Transverse colon (tissue), 4 donors: ENCODE data around the gene SPAST. TPM values are rescaled to one million over a fixed set of nuclear protein-coding genes. Genes with fewer than 3 reads are reported as not detected.
A peak's percentile ranks its signal among the peaks of the same experiment; 100 is the strongest.

Experiments
- DNase-seq: peaks from one replicate; pipeline ENCODE4 v3.0.0-alpha.2; 2019
- H3K27ac ChIP-seq, 4 donors: fragments of 200-600 bp; sonication (generic); 2 replicates each; pipeline ENCODE4 v1.5.1; 2016 to 2018; ENCODE audit warnings: inconsistent platforms in 4 of 4
- H3K27me3 ChIP-seq: fragments of 200-600 bp; sonication (generic); 2 replicates; pipeline ENCODE4 v1.5.1; 2017; ENCODE audit warnings: inconsistent platforms
- H3K36me3 ChIP-seq, 4 donors: fragments of 200-600 bp; sonication (generic); 2 replicates each; pipeline ENCODE4 v1.5.1; 2017 to 2019; ENCODE audit warnings: inconsistent platforms in 4 of 4
- H3K4me1 ChIP-seq, 4 donors: fragments of 200-600 bp; sonication (generic); 2 replicates each; pipeline ENCODE4 v1.5.1; 2017 to 2020; ENCODE audit warnings: inconsistent platforms in 4 of 4
- H3K4me3 ChIP-seq, 4 donors: fragments of 200-600 bp; sonication (generic); 1 replicate in 1 of 4; 2 replicates in 3 of 4; pipeline versions ENCODE4 v1.5.1 to v1.6.1; 2017 to 2019; ENCODE audit warnings: inconsistent platforms in 4 of 4
- H3K9me3 ChIP-seq, 2 donors: fragments of 200-600 bp; sonication (generic); 2 replicates each; pipeline ENCODE4 v1.5.1; 2017 to 2019; ENCODE audit warnings: inconsistent platforms in 2 of 2
- CTCF ChIP-seq, 5 experiments: fragments of 200-600 bp in 3 of 5; fragments of 450-650 bp in 2 of 5; sonication (generic) in 3 of 5; IDR thresholded peaks; 1 replicate in 2 of 5; 2 replicates in 3 of 5; pipeline ENCODE4 v1.5.1; 2016 to 2017; ENCODE audit warnings: antibody characterized with exemption in 5 of 5, inconsistent platforms in 3 of 5, mild to moderate bottlenecking in 2 of 5, moderate library complexity in 1 of 5
- EP300 ChIP-seq: sonication (generic); formaldehyde crosslinking; IDR thresholded peaks from one replicate; pipeline ENCODE4 v1.6.1; 2017; ENCODE audit warnings: antibody characterized with exemption, low read depth
- POLR2A ChIP-seq: fragments of 450-650 bp; IDR thresholded peaks from one replicate; pipeline ENCODE4 v1.6.1; 2016; ENCODE audit warnings: antibody characterized with exemption, mild to moderate bottlenecking, moderate library complexity
- POLR2AphosphoS5 ChIP-seq, 3 donors: sonication (generic); formaldehyde crosslinking; IDR thresholded peaks; one replicate each; pipeline ENCODE4 v1.6.1; 2016; ENCODE audit warnings: antibody characterized with exemption in 3 of 3
- WGBS, 2 donors: methylation state at CpG; one replicate each; pipeline ENCODE4 v1.1.5; 2018; ENCODE audit warnings: low coverage in 1 of 2; 5-methylcytosine and 5-hydroxymethylcytosine counted together
- in situ Hi-C, 4 donors: fragments of 200-750 bp; cut with MboI; loops; one replicate each; pipeline versions ENCODE4 v1.15.0 to v1.15.1; 2017; ENCODE audit warnings: low sequenced_read_pairs in 3 of 4, low pct_ligation_motif_present in 1 of 4, low pct_unique_long_range_greater_than_20kb in 1 of 4
- intact Hi-C: fragments of 100-400 bp; cut with DNase I; formaldehyde crosslinking; loops from one replicate; pipeline ENCODE4 v1.15.1; 2023; ENCODE audit warnings: low total_unique reads
- total RNA-seq, 4 donors: library from RNA; depleted of rRNA; stranded (reverse); fragments of >200 nt; gene quantifications; one replicate each; pipeline ENCODE4 v1.1.0, GENCODE V29; 2016

Gene SPAST
- total RNA-seq, 4 donors from 2014 or later, result 15.3 to 26.7 (median 21.2) TPM

- in situ Hi-C loops (no loop called here), intact Hi-C loops (no loop called here)
- TF ChIP-seq CTCF (IDR thresholded peaks at IDR 0.05) (no peak), POLR2A (no peak), EP300 (no peak), POLR2AphosphoS5 (IDR thresholded peaks at IDR 0.05) (no peak)
- peaks cover 0 to 30% (median 14%) of the 10 kb centered on the region in 4 donors for H3K4me1 ChIP-seq
- WGBS, 2 donors, result 93 to 96% methylated on average over 3 to 8 of the region's 8 CpGs
- no peaks in the 10 kb centered on the region for H3K27me3 ChIP-seq
- no peak overlapping the region for H3K27ac ChIP-seq
- peaks cover 0 to 4% (median 0%) of the 10 kb centered on the region in 4 donors for H3K36me3 ChIP-seq
- no peak overlapping the region for H3K4me3 ChIP-seq
- no peaks in the 10 kb centered on the region for H3K9me3 ChIP-seq
- DNase-seq, result no peak
Observed at GRCh38 chr2:32061430-32061829, 1.9 kb upstream of the SPAST start.

DNA sequence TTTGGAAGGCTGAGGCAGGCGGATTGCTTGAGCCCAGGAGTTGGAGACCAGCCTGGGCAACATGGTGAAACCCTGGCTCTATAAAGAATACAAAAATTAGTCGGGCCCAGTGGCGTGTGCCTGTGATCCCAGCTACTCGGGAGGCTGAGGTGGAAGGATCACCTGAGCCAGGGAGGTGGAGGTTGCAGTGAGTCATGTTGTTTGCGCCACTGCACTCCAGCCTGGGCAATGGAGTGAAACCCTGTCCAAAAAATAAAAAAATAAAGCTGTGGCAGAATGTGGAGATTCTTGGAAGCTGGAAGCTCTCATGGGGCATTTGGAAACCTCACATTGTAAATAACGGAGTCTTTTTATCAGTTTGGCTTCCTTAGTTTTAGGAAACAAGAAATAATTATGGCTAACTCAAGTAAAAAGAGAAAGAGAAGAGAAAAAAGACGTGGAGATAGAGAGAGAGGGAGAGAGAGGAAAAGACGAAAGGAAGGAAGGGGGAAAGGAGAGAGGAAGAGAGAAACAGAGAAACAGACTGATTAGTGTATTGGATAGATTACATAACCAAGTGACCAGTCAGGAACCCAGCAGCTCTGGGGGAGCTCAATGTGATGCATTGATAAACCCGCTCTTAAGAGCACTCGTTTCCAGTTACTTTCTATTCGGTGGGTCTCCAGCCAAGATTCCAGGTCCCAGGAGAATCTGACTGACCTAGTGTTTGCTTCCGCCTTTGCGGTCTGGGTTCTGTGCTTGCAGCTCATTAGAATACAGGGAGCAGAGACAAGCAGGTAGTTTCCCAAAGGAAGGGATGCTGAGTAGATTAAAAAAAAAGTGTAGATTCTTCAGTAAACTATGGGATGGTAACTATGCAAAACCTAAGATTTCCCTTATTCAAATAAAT lies 1.1 kb upstream of the SPAST start:
- Histone ChIP-seq H3K27ac (peak overlapping the region; percentile 90 to 98 (median 96)), H3K36me3 (peaks cover 0 to 6% (median 0%) of the 10 kb centered on the region in 4 donors), H3K4me3 (peak overlapping the region in 3 of 4 donors; percentile 82 to 93 (median 82)), H3K4me1 (peaks cover 0 to 31% (median 14%) of the 10 kb centered on the region in 4 donors), H3K9me3 (no peaks in the 10 kb centered on the region), H3K27me3 (no peaks in the 10 kb centered on the region)
- TF ChIP-seq CTCF (IDR thresholded peaks at IDR 0.05) (no peak), EP300 (no peak)
- in situ Hi-C loops (no loop called here), intact Hi-C loops (no loop called here)
- peak; percentile 39 for DNase-seq
- WGBS, 2 donors, result 2 to 44% methylated on average over 6 to 13 of the region's 13 CpGs

DNA sequence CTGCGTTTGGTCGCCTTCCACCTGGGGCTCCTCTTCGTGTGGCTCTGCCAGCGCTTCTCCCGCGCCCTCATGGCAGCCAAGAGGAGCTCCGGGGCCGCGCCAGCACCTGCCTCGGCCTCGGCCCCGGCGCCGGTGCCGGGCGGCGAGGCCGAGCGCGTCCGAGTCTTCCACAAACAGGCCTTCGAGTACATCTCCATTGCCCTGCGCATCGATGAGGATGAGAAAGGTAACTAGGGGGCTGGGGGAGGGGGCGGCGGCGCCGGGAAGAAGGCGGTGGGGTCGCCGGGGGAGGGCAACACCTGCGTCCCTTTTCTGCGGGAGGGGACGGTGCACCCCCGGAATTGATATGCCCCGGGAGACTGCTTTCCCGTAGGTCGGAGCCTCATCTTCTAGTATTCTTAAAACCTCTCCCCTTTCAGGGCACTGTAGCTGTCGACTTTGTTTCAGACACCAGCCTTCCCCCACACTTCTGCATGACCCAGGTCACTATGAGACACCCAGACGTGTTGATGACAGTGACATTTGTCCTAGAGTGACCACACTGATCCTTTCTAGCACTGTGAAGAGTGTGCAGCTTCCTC lies 755 bp downstream of the SPAST start:
- TF ChIP-seq POLR2AphosphoS5 (IDR thresholded peaks at IDR 0.05) (peak in 1 of 3 donors; percentile 75), EP300 (no peak), CTCF (IDR thresholded peaks at IDR 0.05) (no peak), POLR2A (peak; percentile 58)
- 0 to 1% methylated on average over 1 to 31 of the region's 40 CpGs for WGBS, 2 donors
- H3K4me3 ChIP-seq, result peak overlapping the region; percentile 82 to 93 (median 84)
- DNase-seq, result peak; percentile 17
- peak overlapping the region; percentile 90 to 98 (median 96) for H3K27ac ChIP-seq
- peaks cover 0 to 6% (median 0%) of the 10 kb centered on the region in 4 donors for H3K36me3 ChIP-seq
- intact Hi-C loops (no loop called here), in situ Hi-C loops (no loop called here)
- H3K9me3 ChIP-seq, result no peaks in the 10 kb centered on the region
- peaks cover 0 to 31% (median 14%) of the 10 kb centered on the region in 4 donors for H3K4me1 ChIP-seq
- no peaks in the 10 kb centered on the region for H3K27me3 ChIP-seq

GRCh38 chr2:32064713-32065112 lies 1.4 kb downstream of the SPAST start:
- Histone ChIP-seq H3K9me3 (no peaks in the 10 kb centered on the region), H3K27ac (peak overlapping the region; percentile 90 to 98 (median 96)), H3K27me3 (no peaks in the 10 kb centered on the region), H3K4me1 (peaks cover 0 to 31% (median 14%) of the 10 kb centered on the region in 4 donors), H3K4me3 (peak overlapping the region in 3 of 4 donors; percentile 82 to 93 (median 82)), H3K36me3 (peaks cover 0 to 6% (median 0%) of the 10 kb centered on the region in 4 donors)
- WGBS, 2 donors, result 75 to 79% methylated on average over 7 to 8 of the region's 8 CpGs
- intact Hi-C loops (no loop called here), in situ Hi-C loops (no loop called here)
- no peak for DNase-seq
- no peak for TF ChIP-seq POLR2A
- no peak for TF ChIP-seq EP300
- no peak for TF ChIP-seq POLR2AphosphoS5 (IDR thresholded peaks at IDR 0.05)
- no peak for TF ChIP-seq CTCF (IDR thresholded peaks at IDR 0.05)
